ENCODE data around the gene OR2H1. TPM values are rescaled to one million over a fixed set of nuclear protein-coding genes. Genes with fewer than 3 reads are reported as not detected.

The OR2H1 gene
- total and polyA plus RNA-seq, 9 of the 15 experiments (the other 6 are each of a cell fraction or from before 2014, with no cell fraction given) = not detected

GRCh38 chr6:29496961-29497360 is 40.0 kb downstream of the OR2H1 start:
- peaks cover 7 to 19% of the 10 kb centered on the region in 2 experiments; a peak in 3 of 5 replicates for H3K27me3 ChIP-seq (ENCODE audit: control insufficient read depth in 2 of 2, insufficient read depth in 2 of 2, low read length in 2 of 2)
- no peaks in the 10 kb centered on the region for H3K9me3 ChIP-seq (replicated peaks; ENCODE audit: control insufficient read depth, insufficient read depth, low read depth, low read length)
- H3K79me2 ChIP-seq (ENCODE audit: control insufficient read depth, insufficient read depth, low read length) = no peaks in the 10 kb centered on the region
- no peak overlapping the region for H3K4me2 ChIP-seq (ENCODE audit: insufficient read depth, low read length)
- H3K27ac ChIP-seq (ENCODE audit: extremely low read depth, low read depth, low read length) = no peak overlapping the region
- H3K36me3 ChIP-seq (ENCODE audit: control insufficient read depth, insufficient read depth, low read length) = no peaks in the 10 kb centered on the region
- DNase-seq (ENCODE audit: extremely low read depth in 1 of 4, low spot score in 3 of 4) (no peak), FAIRE-seq (no peak), ATAC-seq (no peak)
- no peaks in the 10 kb centered on the region for H3K9me1 ChIP-seq (ENCODE audit: control insufficient read depth, insufficient read depth, low read length)
- TF ChIP-seq ZNF263 (CRISPR knock-in tag; IDR thresholded peaks at IDR 0.05; ENCODE audit: borderline replicate concordance) = no peak
- no peak for TF ChIP-seq MAFF (IDR thresholded peaks at IDR 0.05; ENCODE audit: low read length)
- no peak for TF ChIP-seq KAT2B (IDR thresholded peaks at IDR 0.05; ENCODE audit: low read depth, low read length)
- TF ChIP-seq NELFE (IDR thresholded peaks at IDR 0.05; ENCODE audit: insufficient read depth, insufficient read length) = no peak
- TF ChIP-seq CBFA2T3 (IDR thresholded peaks at IDR 0.05) = no peak
- no peak for TF ChIP-seq ESRRB (CRISPR knock-in tag; IDR thresholded peaks at IDR 0.05; ENCODE audit: borderline replicate concordance)
- no peak for TF ChIP-seq HOXB6 (CRISPR knock-in tag; IDR thresholded peaks at IDR 0.05; ENCODE audit: borderline replicate concordance)
- H3K4me3 ChIP-seq = no peak overlapping the region
- BruUV-seq (replicated peaks) = no TSS peak
- intact Hi-C loops (cut with micrococcal nuclease) = no loop called here
- ChIA-PET CTCF (ENCODE audit: low intra/inter-chr PET ratio) (no interaction called here), POLR2A (no interaction called here)
- in situ Hi-C loops (cut with MboI) = no loop called here
- no peak overlapping the region for H2AFZ ChIP-seq (ENCODE audit: low read depth, low read length)
- 5% methylated on average over 4 of the region's 4 CpGs for WGBS (ENCODE audit: insufficient coverage, low coverage, missing lambda C conversion rate)
- H3K4me1 ChIP-seq (replicated peaks in 1 of 2; ENCODE audit: control insufficient read depth in 2 of 2, insufficient read depth in 2 of 2, low read length in 2 of 2) = no peaks in the 10 kb centered on the region; a peak in 2 of 5 replicates
- no peaks in the 10 kb centered on the region for H4K20me1 ChIP-seq (replicated peaks; ENCODE audit: control insufficient read depth, insufficient read depth, low read length)
- H3K9ac ChIP-seq (ENCODE audit: insufficient read depth in 1 of 2, low read depth in 2 of 2, low read length in 2 of 2) = no peak overlapping the region

GRCh38 chr6:29499704-29500103 is 42.7 kb downstream of the OR2H1 start:
- Histone ChIP-seq H2AFZ (ENCODE audit: low read depth, low read length) (no peak overlapping the region), H3K9ac (ENCODE audit: insufficient read depth in 1 of 2, low read depth in 2 of 2, low read length in 2 of 2) (no peak overlapping the region), H4K20me1 (replicated peaks; ENCODE audit: control insufficient read depth, insufficient read depth, low read length) (0 out of 2 replicates have a peak, but pooled peaks cover 2% of the 10 kb centered on the region), H3K9me3 (replicated peaks; ENCODE audit: control insufficient read depth, insufficient read depth, low read depth, low read length) (no peaks in the 10 kb centered on the region), H3K4me3 (no peak overlapping the region), H3K27me3 (ENCODE audit: control insufficient read depth in 2 of 2, insufficient read depth in 2 of 2, low read length in 2 of 2) (peaks cover 7 to 34% of the 10 kb centered on the region in 2 experiments; a peak in 3 of 5 replicates), H3K9me1 (ENCODE audit: control insufficient read depth, insufficient read depth, low read length) (no peaks in the 10 kb centered on the region), H3K4me1 (replicated peaks in 1 of 2; ENCODE audit: control insufficient read depth in 2 of 2, insufficient read depth in 2 of 2, low read length in 2 of 2) (no peaks in the 10 kb centered on the region; a peak in 1 of 5 replicates), H3K27ac (ENCODE audit: extremely low read depth, low read depth, low read length) (no peak overlapping the region), H3K36me3 (ENCODE audit: control insufficient read depth, insufficient read depth, low read length) (no peaks in the 10 kb centered on the region), H3K79me2 (ENCODE audit: control insufficient read depth, insufficient read depth, low read length) (no peaks in the 10 kb centered on the region), H3K4me2 (ENCODE audit: insufficient read depth, low read length) (no peak overlapping the region)
- in situ Hi-C loops (cut with MboI) (no loop called here), intact Hi-C loops (cut with micrococcal nuclease) (no loop called here)
- no TSS peak for BruUV-seq (replicated peaks)
- DNase-seq (ENCODE audit: extremely low read depth in 1 of 4, low spot score in 3 of 4) (no peak), FAIRE-seq (no peak), ATAC-seq (no peak)
- TF ChIP-seq E2F4 (CRISPR knock-in tag; IDR thresholded peaks at IDR 0.05; ENCODE audit: low read depth) = no peak
- TF ChIP-seq USF2 (CRISPR knock-in tag; IDR thresholded peaks at IDR 0.05) = peak; percentile 53
- TF ChIP-seq BHLHE40 (IDR thresholded peaks at IDR 0.05; ENCODE audit: low read length) = 0 out of 2 replicates have a peak, but pooled peaks have one; percentile 30
- POLR2A ChIA-PET = no interaction called here
- CTCF ChIA-PET (ENCODE audit: low intra/inter-chr PET ratio) = no interaction called here
- WGBS (ENCODE audit: insufficient coverage, low coverage, missing lambda C conversion rate) = 4% methylated on average over 5 of the region's 5 CpGs
